ENCODE measurements around the gene FSIP2. TPM values are rescaled to one million over a fixed set of nuclear protein-coding genes. Genes with fewer than 3 reads are reported as not detected.

Gene FSIP2
- total and polyA plus RNA-seq, 2 donors (not counting 3 experiments of a cell fraction or from before 2014, with no cell fraction given) = 0.04 to 0.24 TPM

DNA sequence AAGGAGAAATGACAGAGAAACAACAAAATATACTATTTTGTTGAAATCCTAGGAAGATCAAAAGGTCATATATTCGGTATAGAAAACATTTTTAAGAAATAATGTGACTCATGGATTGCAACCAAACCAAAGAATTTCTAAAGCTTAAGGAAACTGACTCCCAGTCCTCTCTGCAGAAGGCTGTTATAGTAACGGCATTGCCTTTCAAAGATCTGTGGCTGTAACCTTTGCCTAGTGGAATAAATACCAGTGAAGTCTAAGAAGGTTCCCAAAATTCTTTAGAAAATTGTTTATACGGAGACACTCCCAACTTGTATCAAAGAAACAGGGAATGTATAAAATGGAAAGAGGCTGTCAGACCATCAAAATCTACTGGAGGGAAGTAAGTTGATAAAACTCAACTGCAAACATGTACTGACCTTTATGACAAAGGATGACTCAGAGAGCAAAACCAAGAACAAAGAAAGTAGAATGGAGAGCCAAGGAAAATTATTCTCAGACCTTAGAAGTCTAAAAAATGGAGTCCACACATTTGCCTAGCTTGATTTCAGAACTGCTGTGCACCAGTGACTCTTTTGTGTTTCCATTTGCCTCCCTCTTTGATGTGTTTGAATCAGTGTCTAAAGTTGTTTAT lies 48.6 kb upstream of the FSIP2 start:
- no peaks in the 10 kb centered on the region for H3K27me3 ChIP-seq (ENCODE audit: control insufficient read depth in 2 of 2, insufficient read depth in 2 of 2, low read length in 2 of 2)
- no peaks in the 10 kb centered on the region for H3K9me1 ChIP-seq (replicated peaks; ENCODE audit: control insufficient read depth, extremely low read depth, insufficient read depth, low read length)
- no peak overlapping the region for H3K27ac ChIP-seq (ENCODE audit: insufficient read depth, low read depth, low read length)
- no peaks in the 10 kb centered on the region for H3K9me3 ChIP-seq (replicated peaks; ENCODE audit: control insufficient read depth, insufficient read depth, low read length)
- no peak overlapping the region for H2AFZ ChIP-seq (ENCODE audit: low read depth, low read length)
- H3K36me3 ChIP-seq (ENCODE audit: control insufficient read depth in 2 of 2, extremely low read depth in 1 of 2, insufficient read depth in 2 of 2, low read length in 2 of 2) = no peaks in the 10 kb centered on the region
- no peak overlapping the region for H3K9ac ChIP-seq (replicated peaks; ENCODE audit: extremely low read depth, insufficient read depth, low read length)
- dilution Hi-C loops (cut with MboI; ENCODE audit: extremely low pct_ligation_motif_present, low sequenced_read_pairs) = no loop called here
- TF ChIP-seq FOS (IDR thresholded peaks at IDR 0.05; ENCODE audit: borderline replicate concordance, insufficient read depth, low read length) (peak; percentile 29), MYC (IDR thresholded peaks at IDR 0.05; ENCODE audit: low read depth, low read length) (no peak)
- no peaks in the 10 kb centered on the region for H3K4me1 ChIP-seq (ENCODE audit: control insufficient read depth, extremely low read depth, insufficient read depth, low read length)
- CTCF ChIA-PET = interaction anchor here (1.1 kb wide), 1 partner anchor 8 kb away, joined by 5 read pairs; no protein-coding TSS in a partner anchor
- H3K79me2 ChIP-seq (ENCODE audit: control insufficient read depth, insufficient read depth, low read length) = no peaks in the 10 kb centered on the region
- FAIRE-seq = no peak
- POLR2A ChIA-PET = no interaction called here
- DNase-seq (ENCODE audit: low read depth, low spot score) = no peak
- H3K4me2 ChIP-seq (ENCODE audit: insufficient read depth, low read length) = no peak overlapping the region
- H3K4me3 ChIP-seq (replicated peaks in 1 of 3; ENCODE audit: insufficient read depth in 1 of 3, low read depth in 1 of 3, low read length in 3 of 3) = no peak overlapping the region
- BruUV-seq (replicated peaks) = no TSS peak
- intact Hi-C loops (cut with micrococcal nuclease) = no loop called here
- H4K20me1 ChIP-seq (replicated peaks; ENCODE audit: control insufficient read depth, extremely low read depth, insufficient read depth, low read length) = no peaks in the 10 kb centered on the region

GRCh38 chr2:185695711-185696235 lies 42.8 kb upstream of the FSIP2 start:
- Histone ChIP-seq H2AFZ (ENCODE audit: low read depth, low read length) (no peak overlapping the region), H3K79me2 (ENCODE audit: control insufficient read depth, insufficient read depth, low read length) (no peaks in the 10 kb centered on the region), H3K4me3 (replicated peaks in 1 of 3; ENCODE audit: insufficient read depth in 1 of 3, low read depth in 1 of 3, low read length in 3 of 3) (no peak overlapping the region), H3K27me3 (ENCODE audit: control insufficient read depth in 2 of 2, insufficient read depth in 2 of 2, low read length in 2 of 2) (no peaks in the 10 kb centered on the region), H3K27ac (ENCODE audit: insufficient read depth, low read depth, low read length) (no peak overlapping the region), H3K36me3 (ENCODE audit: control insufficient read depth in 2 of 2, extremely low read depth in 1 of 2, insufficient read depth in 2 of 2, low read length in 2 of 2) (no peaks in the 10 kb centered on the region), H3K4me2 (ENCODE audit: insufficient read depth, low read length) (no peak overlapping the region), H3K9me1 (replicated peaks; ENCODE audit: control insufficient read depth, extremely low read depth, insufficient read depth, low read length) (no peaks in the 10 kb centered on the region), H4K20me1 (replicated peaks; ENCODE audit: control insufficient read depth, extremely low read depth, insufficient read depth, low read length) (no peaks in the 10 kb centered on the region), H3K9ac (replicated peaks; ENCODE audit: extremely low read depth, insufficient read depth, low read length) (no peak overlapping the region), H3K4me1 (ENCODE audit: control insufficient read depth, extremely low read depth, insufficient read depth, low read length) (no peaks in the 10 kb centered on the region), H3K9me3 (replicated peaks; ENCODE audit: control insufficient read depth, insufficient read depth, low read length) (no peaks in the 10 kb centered on the region)
- DNase-seq (ENCODE audit: low read depth, low spot score) = no peak
- ChIA-PET CTCF (no interaction called here), POLR2A (no interaction called here)
- intact Hi-C loops (cut with micrococcal nuclease) = no loop called here
- TF ChIP-seq POLR2AphosphoS5 (IDR thresholded peaks at IDR 0.05; ENCODE audit: insufficient read depth, low read depth, low read length) (no peak), CTCF (IDR thresholded peaks at IDR 0.05; ENCODE audit: extremely low read depth in 1 of 2, insufficient read depth in 1 of 2, low read depth in 1 of 2, low read length in 2 of 2) (no peak), MYC (IDR thresholded peaks at IDR 0.05; ENCODE audit: low read depth, low read length) (no peak), EZH2 (IDR thresholded peaks at IDR 0.05; ENCODE audit: borderline replicate concordance, low read depth, low read length, severe bottlenecking) (no peak), FOS (IDR thresholded peaks at IDR 0.05; ENCODE audit: borderline replicate concordance, insufficient read depth, low read length) (no peak), JUN (IDR thresholded peaks at IDR 0.05; ENCODE audit: borderline replicate concordance, insufficient read depth, insufficient read length, low read depth) (no peak)
- TF ChIP-seq, protein P1, sequence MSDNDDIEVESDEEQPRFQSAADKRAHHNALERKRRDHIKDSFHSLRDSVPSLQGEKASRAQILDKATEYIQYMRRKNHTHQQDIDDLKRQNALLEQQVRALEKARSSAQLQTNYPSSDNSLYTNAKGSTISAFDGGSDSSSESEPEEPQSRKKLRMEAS (IDR thresholded peaks at IDR 0.05; ENCODE audit: insufficient read depth, insufficient read length) = no peak
- dilution Hi-C loops (cut with MboI; ENCODE audit: extremely low pct_ligation_motif_present, low sequenced_read_pairs) = no loop called here
- no TSS peak for BruUV-seq (replicated peaks)
- FAIRE-seq = no peak

All from endothelial cell of umbilical vein (primary cell).